Astrocyte (in vitro differentiated cells and primary cell): ENCODE data around the gene UTS2R.

Experiments
- CTCF ChIP-seq: IDR thresholded peaks from 2 replicates; pipeline ENCODE4 v1.5.1; 2011; ENCODE audit warnings: low read depth, mild to moderate bottlenecking, inconsistent platforms, low read length, moderate library complexity; ENCODE audit not compliant: insufficient read depth
- EZH2 ChIP-seq: IDR thresholded peaks from 2 replicates; pipeline ENCODE4 v1.6.1; 2012; ENCODE audit warnings: mild to moderate bottlenecking, low read length, inconsistent platforms; ENCODE audit not compliant: insufficient read depth

DNA sequence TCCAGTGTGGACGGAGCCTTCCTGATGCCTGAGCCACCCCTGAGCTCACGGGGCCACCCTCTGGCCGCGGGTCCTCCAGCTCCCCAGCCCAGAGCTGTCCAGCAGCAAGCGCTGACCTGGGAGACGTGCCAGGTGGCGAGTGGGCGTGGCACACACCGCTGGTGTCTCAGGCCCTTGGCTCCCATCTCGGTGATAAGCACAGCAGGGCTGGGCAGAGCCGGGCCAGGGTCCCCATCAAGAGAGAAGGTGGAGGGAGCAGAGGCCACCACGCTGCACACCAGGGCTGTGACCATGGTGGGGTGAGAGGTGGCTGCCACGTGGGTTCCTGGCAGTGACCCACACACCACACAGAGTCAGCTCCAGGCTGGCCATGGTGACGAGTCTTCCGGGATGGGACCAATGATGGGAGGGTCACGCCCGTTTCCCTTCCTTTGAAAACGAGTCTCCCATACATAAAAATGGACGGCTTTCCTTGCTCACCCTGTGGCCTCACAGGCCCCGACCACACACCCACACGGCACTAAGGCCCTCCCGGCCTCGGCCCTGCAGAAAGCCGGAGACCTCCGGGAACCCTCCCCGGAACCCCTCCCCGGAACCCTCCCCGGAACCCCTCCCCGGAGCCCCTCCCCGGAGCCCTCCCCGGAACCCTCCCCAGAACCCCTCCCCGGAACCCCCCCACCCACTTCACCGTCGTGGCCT lies 16.8 kb downstream of the UTS2R start:
- TF ChIP-seq CTCF (no peak), EZH2 (no peak)
